Gastroesophageal sphincter (tissue), 4 donors: ENCODE data around the gene TSPEAR. TPM values are rescaled to one million over a fixed set of nuclear protein-coding genes. Genes with fewer than 3 reads are reported as not detected.

Experiments
- ATAC-seq: fragments of 150-250 bp; one replicate; pipeline ENCODE4 v1.9.1; 2016; ENCODE audit warnings: mild to moderate bottlenecking, moderate library complexity
- H3K27ac ChIP-seq, 4 donors: fragments of 200-600 bp; sonication (generic) in 3 of 4; 1 replicate in 3 of 4; 2 replicates in 1 of 4; pipeline ENCODE4 v1.5.1; 2016 to 2019
- H3K27me3 ChIP-seq: fragments of 200-600 bp; sonication (generic); one replicate; pipeline ENCODE4 v1.5.1; 2019
- H3K36me3 ChIP-seq, 2 donors: fragments of 200-600 bp; sonication (generic); one replicate each; pipeline ENCODE4 v1.5.1; 2019; ENCODE audit warnings: control low read depth in 1 of 2
- H3K4me1 ChIP-seq, 3 donors: fragments of 200-600 bp; sonication (generic); 1 replicate in 2 of 3; 2 replicates in 1 of 3; pipeline ENCODE4 v1.5.1; 2016 to 2019; ENCODE audit warnings: control low read depth in 2 of 3
- H3K4me3 ChIP-seq, 2 donors: fragments of 200-600 bp; sonication (generic); one replicate each; pipeline ENCODE4 v1.5.1; 2019; ENCODE audit warnings: mild to moderate bottlenecking in 1 of 2, moderate library complexity in 1 of 2
- H3K9me3 ChIP-seq, 3 donors: fragments of 200-600 bp; sonication (generic); one replicate each; pipeline ENCODE4 v1.5.1; 2017 to 2019; ENCODE audit warnings: control low read depth in 2 of 3
- CTCF ChIP-seq, 4 experiments: fragments of 200-600 bp in 2 of 4; fragments of 450-650 bp in 2 of 4; sonication (generic) in 1 of 4; IDR thresholded peaks; one replicate each; pipeline ENCODE4 v1.5.1; 2017 to 2019; ENCODE audit warnings: antibody characterized with exemption in 4 of 4, mild to moderate bottlenecking in 2 of 4, moderate library complexity in 2 of 4
- EP300 ChIP-seq: sonication (generic); formaldehyde crosslinking; IDR thresholded peaks from one replicate; pipeline ENCODE4 v1.6.1; 2017; ENCODE audit warnings: antibody characterized with exemption, mild to moderate bottlenecking
- POLR2A ChIP-seq, 2 donors: fragments of 450-650 bp; IDR thresholded peaks; one replicate each; pipeline ENCODE4 v1.6.1; 2017; ENCODE audit warnings: antibody characterized with exemption in 2 of 2, mild to moderate bottlenecking in 2 of 2, moderate library complexity in 1 of 2
- POLR2AphosphoS5 ChIP-seq: sonication (generic); formaldehyde crosslinking; IDR thresholded peaks from one replicate; pipeline ENCODE4 v1.6.1; 2017; ENCODE audit warnings: antibody characterized with exemption
- WGBS, 2 donors: methylation state at CpG; one replicate each; pipeline ENCODE4 v1.1.5; 2018; ENCODE audit warnings: low coverage in 1 of 2; 5-methylcytosine and 5-hydroxymethylcytosine counted together
- total RNA-seq, 4 donors: library from RNA; depleted of rRNA; stranded (reverse); fragments of >200 nt; gene quantifications; one replicate each; pipeline ENCODE4 v1.1.0, GENCODE V29; 2016

The TSPEAR gene
- total RNA-seq, 4 donors from 2014 or later, result not detected

- Histone ChIP-seq H3K27ac (no peak overlapping the region), H3K9me3 (peaks cover 0 to 37% (median 0%) of the 10 kb centered on the region in 3 donors), H3K4me3 (no peak overlapping the region), H3K4me1 (no peaks in the 10 kb centered on the region), H3K36me3 (no peaks in the 10 kb centered on the region), H3K27me3 (peaks cover 72% of the 10 kb centered on the region)
- no peak for ATAC-seq
- TF ChIP-seq EP300, result no peak
- TF ChIP-seq CTCF (IDR thresholded peaks at IDR 0.05), result no peak
- TF ChIP-seq POLR2A (IDR thresholded peaks at IDR 0.05), result no peak
- no peak for TF ChIP-seq POLR2AphosphoS5
- WGBS, 2 donors, result 74 to 92% methylated on average over 3 to 16 of the region's 28 CpGs
Measured at GRCh38 chr21:44614961-44615391, 96.4 kb downstream of the TSPEAR start.

GRCh38 chr21:44614161-44614631, 97.2 kb downstream of the TSPEAR start:
- TF ChIP-seq POLR2A (IDR thresholded peaks at IDR 0.05) (no peak), POLR2AphosphoS5 (no peak), CTCF (IDR thresholded peaks at IDR 0.05) (no peak), EP300 (no peak)
- Histone ChIP-seq H3K36me3 (no peaks in the 10 kb centered on the region), H3K27ac (no peak overlapping the region), H3K4me3 (no peak overlapping the region), H3K4me1 (no peaks in the 10 kb centered on the region), H3K9me3 (peaks cover 0 to 36% (median 0%) of the 10 kb centered on the region in 3 donors), H3K27me3 (peaks cover 72% of the 10 kb centered on the region)
- no peak for ATAC-seq
- no CpG with 5 or more reads among the region's 20 CpGs for WGBS, 2 donors

- Histone ChIP-seq H3K4me1 (no peaks in the 10 kb centered on the region), H3K27ac (no peak overlapping the region), H3K9me3 (peaks cover 0 to 37% (median 0%) of the 10 kb centered on the region in 3 donors), H3K27me3 (peaks cover 72% of the 10 kb centered on the region), H3K4me3 (no peak overlapping the region), H3K36me3 (no peaks in the 10 kb centered on the region)
- ATAC-seq, result no peak
- WGBS, 2 donors, result 74 to 90% methylated on average over 2 to 5 of the region's 26 CpGs
- TF ChIP-seq POLR2AphosphoS5 (no peak), CTCF (IDR thresholded peaks at IDR 0.05) (no peak), EP300 (no peak), POLR2A (IDR thresholded peaks at IDR 0.05) (no peak)
Measured at GRCh38 chr21:44613386-44614155, 97.8 kb downstream of the TSPEAR start.

GRCh38 chr21:44612669-44613229, 98.6 kb downstream of the TSPEAR start:
- Histone ChIP-seq H3K4me1 (no peaks in the 10 kb centered on the region), H3K27me3 (peaks cover 76% of the 10 kb centered on the region), H3K27ac (no peak overlapping the region), H3K36me3 (no peaks in the 10 kb centered on the region), H3K4me3 (no peak overlapping the region), H3K9me3 (peaks cover 0 to 37% (median 0%) of the 10 kb centered on the region in 3 donors)
- 81 to 83% methylated on average over 8 to 10 of the region's 13 CpGs for WGBS, 2 donors
- TF ChIP-seq EP300 (no peak), POLR2AphosphoS5 (no peak), CTCF (IDR thresholded peaks at IDR 0.05) (no peak), POLR2A (IDR thresholded peaks at IDR 0.05) (no peak)
- no peak for ATAC-seq
